GM12891 (cell line): ENCODE results near the gene NRSN2.
A peak's percentile ranks its signal among the peaks of the same experiment; 100 is the strongest.
"Not testable (repeated sequence)": the region's sequence is repeated elsewhere in the genome, so short reads cannot be mapped to it uniquely, and the experiment has no call there.

ENCODE experiments used
- DNase-seq: peaks from one replicate; pipeline ENCODE4 v3.0.0; 2011; ENCODE audit warnings: low spot score; ENCODE audit not compliant: insufficient read length
- FAIRE-seq: peaks from 2 replicates; lab custom pipeline; 2011; peaks lifted over from hg19 to GRCh38; lab: Jason Lieb, UNC
- PAX5 ChIP-seq: IDR thresholded peaks from 2 replicates; pipeline ENCODE4 v1.6.1; 2011; ENCODE audit warnings: low read length, moderate library complexity, mild to moderate bottlenecking; ENCODE audit not compliant: insufficient read depth, severe bottlenecking
- POLR2A ChIP-seq: IDR thresholded peaks from 2 replicates; pipeline ENCODE4 v1.6.1; 2011; ENCODE audit warnings: low read depth, low read length, control low read depth
- POLR2AphosphoS5 ChIP-seq: IDR thresholded peaks from 2 replicates; pipeline ENCODE4 v1.6.1; 2011; ENCODE audit warnings: low read depth, low read length, control low read depth
- POU2F2 ChIP-seq: IDR thresholded peaks from 2 replicates; pipeline ENCODE4 v1.6.1; 2011; ENCODE audit warnings: low read depth, mild to moderate bottlenecking, control low read depth, low read length, moderate library complexity
- SPI1 ChIP-seq: IDR thresholded peaks from 2 replicates; pipeline ENCODE4 v1.6.1; 2011; ENCODE audit warnings: low read depth, low read length, control low read depth
- TAF1 ChIP-seq: IDR thresholded peaks from 2 replicates; pipeline ENCODE4 v1.6.1; 2011; ENCODE audit warnings: low read depth, low read length, control low read depth

NRSN2 gene

DNA sequence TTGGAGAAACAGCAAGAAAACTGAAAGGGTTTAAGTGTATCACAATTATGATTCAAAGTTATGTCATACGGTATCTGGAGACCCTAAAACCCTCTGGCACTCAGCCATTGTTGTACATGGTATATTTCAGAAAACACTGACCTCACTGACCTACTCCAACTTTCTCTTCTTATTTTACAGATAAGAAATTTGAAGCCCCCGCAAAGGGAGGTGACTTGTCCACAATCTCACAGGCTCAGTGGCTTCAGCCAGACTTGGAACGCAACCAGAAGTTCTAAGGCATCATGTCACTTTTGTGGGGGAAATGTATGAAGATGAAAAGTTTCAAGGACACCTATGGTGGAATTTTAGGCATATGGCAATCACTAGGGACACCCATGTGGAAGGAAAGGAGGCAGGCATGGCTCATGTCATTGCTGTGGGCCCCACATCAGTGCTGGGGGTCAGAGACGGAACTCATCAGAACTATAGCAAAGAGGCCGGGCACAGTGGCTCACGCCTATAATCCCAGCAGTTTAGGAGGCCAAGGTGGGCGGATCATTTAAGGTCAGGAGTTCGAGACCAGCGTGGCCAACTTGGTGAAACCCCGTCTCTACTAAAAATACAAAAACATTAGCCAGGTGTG lies 28.5 kb downstream of the NRSN2 start:
- no peak for FAIRE-seq
- no peak for TF ChIP-seq TAF1
- no peak for TF ChIP-seq POLR2A
- TF ChIP-seq SPI1: no peak
- no peak for TF ChIP-seq POLR2AphosphoS5
- no peak for TF ChIP-seq PAX5
- TF ChIP-seq POU2F2: no peak
- DNase-seq: no peak

DNA sequence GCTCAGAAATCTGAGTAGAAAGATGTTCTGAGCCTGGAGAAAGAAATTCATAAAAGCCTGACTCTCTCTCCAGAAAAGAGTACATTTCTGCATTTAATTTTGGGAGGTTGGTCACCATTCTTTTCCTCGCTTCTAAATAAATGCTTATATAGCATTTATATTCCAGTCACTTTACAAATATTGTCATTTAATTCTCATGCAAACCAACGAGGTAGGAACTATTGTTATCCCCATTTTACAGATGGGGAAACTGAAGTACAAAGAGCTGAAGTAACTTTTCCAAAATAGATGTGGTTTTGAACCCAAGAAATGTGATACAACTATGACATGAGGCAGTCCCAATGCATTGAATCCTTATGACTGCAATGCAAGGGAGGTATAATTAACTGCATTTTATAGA lies 29.2 kb downstream of the NRSN2 start:
- DNase-seq (no peak), FAIRE-seq (no peak)
- no peak for TF ChIP-seq SPI1
- no peak for TF ChIP-seq POLR2AphosphoS5

DNA sequence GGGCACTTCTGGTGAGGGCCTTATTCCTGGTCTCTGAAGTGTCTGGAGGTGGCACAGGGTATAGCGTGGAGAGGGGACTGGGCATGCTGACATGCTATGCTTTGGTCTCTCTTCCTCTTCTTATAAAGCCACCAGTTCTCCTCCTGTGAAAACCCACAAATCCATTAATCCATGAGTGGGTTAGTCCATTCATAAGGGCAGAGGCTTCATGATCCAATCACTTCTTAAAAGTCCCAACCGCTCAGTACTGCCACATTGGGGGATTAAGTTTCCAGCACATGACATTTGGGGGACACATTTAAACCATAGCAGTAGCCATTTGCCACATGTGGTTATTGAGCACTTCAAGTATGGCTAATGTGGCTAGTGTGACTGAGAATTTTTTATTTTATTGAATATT lies 29.8 kb downstream of the NRSN2 start:
- FAIRE-seq: no peak

DNA sequence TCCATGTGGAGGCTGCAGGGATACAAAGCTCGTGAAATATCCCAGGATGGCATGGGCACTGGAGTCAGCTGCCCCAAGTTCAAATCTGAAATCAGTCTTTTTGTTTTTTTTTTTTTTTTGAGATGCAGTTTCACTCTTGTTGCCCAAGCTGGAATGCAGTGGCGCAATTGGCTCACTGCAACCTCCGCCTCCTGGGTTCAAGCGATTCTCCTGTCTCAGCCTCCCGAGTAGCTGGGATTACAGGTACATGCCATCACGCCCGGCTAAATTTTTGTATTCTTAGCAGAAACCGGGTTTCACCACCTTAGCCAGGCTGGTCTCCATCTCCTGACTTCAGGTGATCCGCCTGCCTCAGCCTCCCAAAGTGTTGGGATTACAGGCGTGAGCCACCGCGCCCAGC lies 30.7 kb downstream of the NRSN2 start:
- not testable (repeated sequence) for FAIRE-seq, DNase-seq

More for the DNA sequence above, 29.8 kb downstream of the NRSN2 start:
- DNase-seq: no peak
- TF ChIP-seq TAF1 (no peak), POLR2AphosphoS5 (no peak), SPI1 (no peak), PAX5 (no peak), POU2F2 (no peak), POLR2A (no peak)

DNA sequence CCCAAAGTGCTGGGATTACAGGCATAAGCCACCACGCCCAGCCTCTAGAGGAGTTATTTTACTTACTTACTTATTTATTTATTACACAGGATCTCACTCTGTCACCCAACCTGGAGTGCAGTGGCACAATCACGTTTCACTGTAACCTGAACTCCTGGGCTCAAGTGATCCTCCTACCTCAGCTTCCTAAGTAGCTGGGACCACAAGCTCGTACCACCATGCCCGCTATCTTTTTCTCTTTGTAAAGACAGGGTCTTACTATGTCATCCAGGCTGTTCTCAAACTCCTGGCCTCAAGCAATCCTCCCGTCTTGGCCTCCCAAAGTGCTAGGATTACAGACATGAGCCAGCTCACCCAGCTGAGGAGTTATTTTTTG lies 32.0 kb downstream of the NRSN2 start:
- FAIRE-seq: no peak
- no peak for DNase-seq
- no peak for TF ChIP-seq TAF1
- no peak for TF ChIP-seq PAX5
- no peak for TF ChIP-seq POU2F2
- no peak for TF ChIP-seq POLR2AphosphoS5
- TF ChIP-seq SPI1: no peak

DNA sequence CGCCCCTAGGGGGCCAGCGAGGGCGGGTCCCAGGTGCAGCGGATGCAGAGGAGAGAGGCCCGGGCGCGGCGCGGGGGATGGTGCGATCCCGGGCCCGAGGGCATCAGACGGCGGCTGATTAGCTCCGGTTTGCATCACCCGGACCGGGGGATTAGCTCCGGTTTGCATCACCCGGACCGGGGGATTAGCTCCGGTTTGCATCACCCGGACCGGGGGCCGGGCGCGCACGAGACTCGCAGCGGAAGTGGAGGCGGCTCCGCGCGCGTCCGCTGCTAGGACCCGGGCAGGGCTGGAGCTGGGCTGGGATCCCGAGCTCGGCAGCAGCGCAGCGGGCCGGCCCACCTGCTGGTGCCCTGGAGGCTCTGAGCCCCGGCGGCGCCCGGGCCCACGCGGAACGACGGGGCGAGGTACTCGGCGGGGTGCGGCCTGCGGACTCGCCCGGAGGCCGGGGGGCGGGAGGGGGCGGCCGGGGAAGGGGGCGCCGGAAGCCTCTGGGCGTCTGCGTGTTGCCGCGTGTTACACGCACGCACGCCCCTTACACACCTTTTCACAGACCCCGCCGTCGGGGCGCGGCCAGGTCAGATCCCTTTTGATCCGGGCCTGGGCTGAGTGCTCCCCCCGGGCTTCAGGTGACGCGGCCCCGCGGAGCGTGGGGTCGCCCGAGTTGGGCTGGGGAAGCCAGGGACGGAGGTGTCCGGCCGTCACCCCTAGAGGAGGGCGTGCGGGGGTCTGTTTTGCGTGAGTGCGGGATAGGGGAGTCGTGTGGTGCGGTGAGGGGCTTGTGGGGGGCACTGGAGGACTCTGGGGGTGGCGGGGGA lies 34.1 kb downstream of the NRSN2 start:
- FAIRE-seq: peak; percentile 92
- peak; percentile 61 for DNase-seq
- TF ChIP-seq PAX5 (no peak), POLR2A (no peak), SPI1 (peak; percentile 20; the same call in 1 of the 2 replicates), POLR2AphosphoS5 (no peak)

DNA sequence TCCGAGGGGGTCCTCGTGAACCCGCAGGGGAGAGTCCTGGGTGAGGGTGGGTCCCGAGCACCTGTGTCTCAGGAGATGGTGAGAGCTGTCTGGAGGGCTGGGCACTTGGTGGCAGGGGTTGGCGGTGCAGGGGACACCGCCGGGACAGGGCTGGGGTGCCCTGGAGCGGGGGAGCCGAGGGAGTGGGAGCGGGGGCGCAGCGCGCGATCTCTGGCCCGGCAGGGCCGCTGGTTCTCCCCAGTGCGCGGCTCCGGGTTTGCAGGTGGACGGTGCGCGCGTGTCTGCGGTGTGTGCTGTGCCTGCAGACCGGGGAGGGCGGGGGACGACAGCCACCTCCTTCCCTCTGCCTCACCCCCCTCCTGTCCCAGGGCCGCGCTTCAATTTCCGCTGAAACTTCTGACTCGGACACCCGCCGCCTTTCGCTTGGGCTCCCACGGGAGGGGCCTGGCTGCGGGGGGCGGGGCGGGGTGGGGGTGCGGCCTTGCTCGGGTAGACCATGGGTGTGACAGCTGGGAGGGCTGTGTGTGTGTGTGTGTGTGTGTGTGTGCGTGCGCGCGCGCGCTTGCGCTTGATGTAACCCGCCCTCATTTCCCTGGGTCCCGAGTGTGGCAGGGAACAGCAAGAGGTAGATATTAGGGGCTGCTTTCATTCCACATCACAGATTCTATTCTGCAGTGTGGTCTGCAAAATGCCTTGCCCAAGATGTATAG lies 34.8 kb downstream of the NRSN2 start:
- TF ChIP-seq POU2F2 (no peak), PAX5 (no peak), POLR2AphosphoS5 (no peak), SPI1 (no peak), POLR2A (0 out of 2 replicates have a peak, but pooled peaks have one; percentile 14)
- FAIRE-seq (peak; percentile 90), DNase-seq (peak; percentile 83)

DNA sequence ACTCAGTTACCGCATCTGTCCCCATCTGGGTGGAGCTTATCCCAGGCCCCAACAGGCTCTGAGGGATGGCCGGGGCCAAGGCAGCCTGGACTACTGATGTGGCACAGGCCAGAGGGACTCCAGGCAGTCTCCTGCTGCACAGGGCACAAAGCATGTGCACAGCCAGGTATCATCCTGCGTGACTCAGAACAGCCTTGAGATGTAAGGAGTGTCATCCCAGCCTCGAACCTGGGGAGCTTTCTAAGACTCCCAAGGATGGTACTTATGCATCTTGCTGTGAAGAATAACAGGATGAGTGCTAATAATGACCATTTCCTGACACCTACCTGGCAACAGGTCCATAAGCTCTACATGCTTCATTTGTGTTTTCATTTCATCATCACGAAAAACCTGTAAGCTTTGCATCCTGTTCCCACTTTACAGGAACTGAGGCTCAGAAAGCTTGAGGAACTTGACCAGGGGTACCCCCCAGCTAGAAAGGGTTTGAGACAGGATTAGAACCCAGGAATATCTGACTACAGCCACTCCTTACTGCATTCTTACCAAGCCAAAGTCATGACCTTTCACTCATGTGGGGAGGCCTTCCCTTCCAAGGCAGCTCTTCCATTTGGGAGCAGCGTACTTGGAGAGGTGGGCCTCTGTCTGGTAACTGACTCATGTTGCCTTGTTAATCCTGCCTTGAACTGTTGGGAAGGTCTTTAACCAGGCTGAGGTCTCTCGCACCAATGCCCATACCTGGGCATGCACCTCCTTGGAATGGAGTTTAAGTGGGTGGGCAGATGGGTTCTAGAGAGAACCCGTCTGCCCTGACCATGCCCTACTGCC lies 35.6 kb downstream of the NRSN2 start:
- DNase-seq (no peak), FAIRE-seq (no peak)
- TF ChIP-seq PAX5 (no peak), TAF1 (no peak), SPI1 (no peak), POLR2AphosphoS5 (no peak), POLR2A (no peak), POU2F2 (no peak)

DNA sequence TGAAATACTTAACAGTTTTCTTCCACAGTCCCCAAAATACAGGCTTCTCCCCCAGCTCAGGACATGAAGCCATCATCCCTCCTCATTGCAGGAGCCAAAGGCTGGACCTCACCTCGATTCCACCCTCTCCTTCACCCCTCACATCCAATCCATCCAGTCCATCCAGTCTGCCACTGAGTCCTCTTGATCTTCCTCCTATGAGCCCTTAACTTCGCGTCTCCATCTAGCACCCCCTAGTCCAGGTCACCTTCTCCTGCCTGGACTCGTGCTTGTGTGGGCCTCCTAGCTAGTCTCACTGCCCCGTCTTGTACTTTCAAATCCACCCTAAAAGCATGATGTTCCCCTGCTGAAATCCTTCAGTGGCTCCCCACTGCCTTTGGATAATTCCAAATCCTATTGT lies 37.0 kb downstream of the NRSN2 start:
- TF ChIP-seq POU2F2: no peak
- no peak for TF ChIP-seq POLR2A
- TF ChIP-seq TAF1: no peak
- TF ChIP-seq SPI1: no peak
- TF ChIP-seq POLR2AphosphoS5: no peak
- TF ChIP-seq PAX5: no peak
- DNase-seq: no peak
- no peak for FAIRE-seq
